Measurements from ENCODE around the gene TEX50.
"Not testable (repeated sequence)": the region's sequence is repeated elsewhere in the genome, so short reads cannot be mapped to it uniquely, and the experiment has no call there.

The TEX50 gene
- total RNA-seq, result 0 reads per million in 3 donors

DNA sequence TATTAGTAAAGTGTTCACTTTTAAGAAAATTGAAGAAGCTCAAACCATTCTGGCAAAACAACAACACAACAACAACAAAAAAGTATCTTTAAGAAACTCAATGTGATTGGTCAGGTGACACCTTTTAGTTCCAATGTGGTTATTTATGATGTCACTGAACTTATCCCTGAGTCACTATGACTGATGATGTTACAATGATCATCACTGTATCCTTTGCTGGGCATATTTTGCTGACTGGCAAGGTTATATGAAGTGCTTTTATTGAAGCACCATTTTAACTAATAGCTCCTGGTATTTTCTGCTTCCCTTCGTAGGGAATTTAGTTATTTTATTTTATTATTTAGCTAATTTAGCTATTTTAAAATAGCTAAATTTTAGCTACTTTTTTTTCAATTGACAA, at the start of gene TEX50:
Gene TEX50, plus strand, starts transcription at position 223 of the 400 bp plus-strand sequence. CDS start 184 bp downstream, outside the sequence.
- no peaks in the 10 kb centered on the region for H3K9me3 ChIP-seq (ENCODE audit: control insufficient read depth, low read length)
- no peak within 1 kb of the TSS for H3K4me3 ChIP-seq (ENCODE audit: insufficient read depth, low read depth, low read length, poor library complexity, severe bottlenecking)
- no peak within 1 kb of the TSS for H3K27ac ChIP-seq (ENCODE audit: insufficient read depth, low read length, poor library complexity, severe bottlenecking)
- DNase-seq, result no peak
- no peaks in the 10 kb centered on the region for H3K36me3 ChIP-seq (ENCODE audit: control insufficient read depth, insufficient read depth, low read length)
- no peaks in the 10 kb centered on the region for H3K27me3 ChIP-seq (replicated peaks; ENCODE audit: control insufficient read depth, insufficient read depth, low read length, poor library complexity, severe bottlenecking)
- no peaks in the 10 kb centered on the region for H3K4me1 ChIP-seq (ENCODE audit: control insufficient read depth, insufficient read depth, low read length, poor library complexity, severe bottlenecking)

DNA sequence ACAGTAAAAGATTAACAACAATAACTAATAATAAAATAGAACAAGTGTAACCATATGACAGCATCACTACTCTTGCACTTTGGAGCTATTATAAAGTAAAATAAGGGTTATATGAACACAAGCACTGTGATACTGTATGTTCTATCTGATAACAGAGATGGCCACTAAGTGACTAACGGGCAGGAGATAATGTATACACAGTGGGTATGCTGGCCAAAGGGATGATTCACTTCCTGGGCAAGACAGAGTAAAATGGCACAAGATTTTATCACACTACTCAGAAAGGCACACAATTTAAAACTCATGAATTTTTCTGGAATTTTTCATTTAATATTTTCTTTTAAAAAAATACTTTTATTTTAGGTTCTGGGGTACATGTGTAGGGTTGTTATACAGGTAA, 44.6 kb upstream of the TEX50 start:
- H3K36me3 ChIP-seq (ENCODE audit: control insufficient read depth, insufficient read depth, low read length), result no peaks in the 10 kb centered on the region
- no peak overlapping the region for H3K27ac ChIP-seq (ENCODE audit: insufficient read depth, low read length, poor library complexity, severe bottlenecking)
- H3K9me3 ChIP-seq (ENCODE audit: control insufficient read depth, low read length), result no peaks in the 10 kb centered on the region
- no peak for DNase-seq
- no peaks in the 10 kb centered on the region for H3K4me1 ChIP-seq (ENCODE audit: control insufficient read depth, insufficient read depth, low read length, poor library complexity, severe bottlenecking)
- H3K4me3 ChIP-seq (ENCODE audit: insufficient read depth, low read depth, low read length, poor library complexity, severe bottlenecking), result no peak overlapping the region
- H3K27me3 ChIP-seq (replicated peaks; ENCODE audit: control insufficient read depth, insufficient read depth, low read length, poor library complexity, severe bottlenecking), result no peaks in the 10 kb centered on the region

DNA sequence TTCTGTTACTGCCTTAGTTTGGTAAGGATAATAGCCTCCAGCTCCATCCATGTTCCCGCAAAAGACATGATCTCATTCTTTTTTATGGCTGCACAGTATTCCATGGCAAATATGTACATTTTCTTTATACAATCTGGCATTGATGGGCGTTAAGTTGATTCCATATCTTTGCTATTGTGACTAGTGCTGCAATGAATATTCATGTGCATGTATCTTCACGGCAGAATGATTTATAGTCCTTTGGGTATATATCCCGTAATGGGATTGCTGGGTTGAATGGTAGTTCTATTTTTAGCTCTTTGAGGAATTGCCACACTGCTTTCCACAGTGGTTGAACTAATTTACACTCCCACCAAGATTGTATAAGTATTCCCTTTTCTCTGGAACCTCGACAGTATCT, 44.0 kb upstream of the TEX50 start:
- not testable (repeated sequence) for DNase-seq; H3K36me3 ChIP-seq (ENCODE audit: control insufficient read depth, insufficient read depth, low read length); H3K4me1 ChIP-seq (ENCODE audit: control insufficient read depth, insufficient read depth, low read length, poor library complexity, severe bottlenecking); H3K4me3 ChIP-seq (ENCODE audit: insufficient read depth, low read depth, low read length, poor library complexity, severe bottlenecking); H3K9me3 ChIP-seq (ENCODE audit: control insufficient read depth, low read length); H3K27ac ChIP-seq (ENCODE audit: insufficient read depth, low read length, poor library complexity, severe bottlenecking); H3K27me3 ChIP-seq (replicated peaks; ENCODE audit: control insufficient read depth, insufficient read depth, low read length, poor library complexity, severe bottlenecking)

DNA sequence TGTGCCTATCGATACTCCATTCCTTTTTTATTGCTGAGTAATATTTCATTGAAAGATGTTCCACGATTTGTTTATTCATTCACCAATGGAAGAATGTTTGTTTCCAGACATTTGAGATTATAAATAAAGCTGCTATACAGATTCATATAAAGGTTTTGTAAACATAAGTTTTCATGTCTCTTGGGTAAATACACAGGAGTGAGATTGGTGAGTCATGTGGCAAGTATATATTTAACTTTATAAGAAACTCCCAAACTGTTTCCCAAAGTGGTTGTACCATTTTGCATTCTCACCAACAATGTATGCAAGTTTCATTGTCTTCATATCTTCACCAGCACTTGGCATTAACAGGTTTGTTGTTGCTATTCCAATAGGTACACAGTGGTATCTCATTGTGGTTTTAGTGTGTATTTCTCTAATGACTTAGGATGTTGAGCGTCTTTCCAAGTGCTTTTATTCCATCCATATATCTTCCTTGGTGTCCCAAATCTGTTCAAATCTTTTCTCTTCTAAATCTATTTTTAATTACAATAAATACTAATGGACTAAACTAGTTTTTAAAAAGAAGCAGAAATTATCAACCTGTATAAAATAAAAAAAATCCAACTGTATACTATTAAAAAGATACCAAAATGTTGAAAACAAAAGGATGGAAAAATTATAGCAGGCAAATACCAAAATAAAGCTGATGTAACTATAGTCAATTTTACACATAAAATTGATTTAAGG, 38.9 kb upstream of the TEX50 start:
- DNase-seq, result no peak

GRCh38 chr1:173601588-173601987, 33.5 kb upstream of the TEX50 start:
- H3K36me3 ChIP-seq (ENCODE audit: control insufficient read depth, insufficient read depth, low read length), result no peaks in the 10 kb centered on the region
- H3K4me1 ChIP-seq (ENCODE audit: control insufficient read depth, insufficient read depth, low read length, poor library complexity, severe bottlenecking), result no peaks in the 10 kb centered on the region
- DNase-seq, result no peak
- H3K9me3 ChIP-seq (ENCODE audit: control insufficient read depth, low read length), result no peaks in the 10 kb centered on the region
- H3K4me3 ChIP-seq (ENCODE audit: insufficient read depth, low read depth, low read length, poor library complexity, severe bottlenecking), result no peak overlapping the region
- no peaks in the 10 kb centered on the region for H3K27me3 ChIP-seq (replicated peaks; ENCODE audit: control insufficient read depth, insufficient read depth, low read length, poor library complexity, severe bottlenecking)
- no peak overlapping the region for H3K27ac ChIP-seq (ENCODE audit: insufficient read depth, low read length, poor library complexity, severe bottlenecking)

More for the DNA sequence above, 38.9 kb upstream of the TEX50 start:
- no peak overlapping the region for H3K4me3 ChIP-seq (ENCODE audit: insufficient read depth, low read depth, low read length, poor library complexity, severe bottlenecking)
- H3K36me3 ChIP-seq (ENCODE audit: control insufficient read depth, insufficient read depth, low read length), result no peaks in the 10 kb centered on the region
- H3K4me1 ChIP-seq (ENCODE audit: control insufficient read depth, insufficient read depth, low read length, poor library complexity, severe bottlenecking), result no peaks in the 10 kb centered on the region
- no peak overlapping the region for H3K27ac ChIP-seq (ENCODE audit: insufficient read depth, low read length, poor library complexity, severe bottlenecking)
- H3K9me3 ChIP-seq (ENCODE audit: control insufficient read depth, low read length), result no peaks in the 10 kb centered on the region
- H3K27me3 ChIP-seq (replicated peaks; ENCODE audit: control insufficient read depth, insufficient read depth, low read length, poor library complexity, severe bottlenecking), result no peaks in the 10 kb centered on the region

GRCh38 chr1:173603056-173603591, 32.0 kb upstream of the TEX50 start, which contains the start of gene SLC9C2:
TSS of gene SLC9C2 (minus strand) at chr1:173603072. CDS start at chr1:173601776, 1,296 bp downstream.
- DNase-seq, result no peak
- H3K9me3 ChIP-seq (ENCODE audit: control insufficient read depth, low read length), result no peaks in the 10 kb centered on the region
- H3K27me3 ChIP-seq (replicated peaks; ENCODE audit: control insufficient read depth, insufficient read depth, low read length, poor library complexity, severe bottlenecking), result no peaks in the 10 kb centered on the region
- H3K36me3 ChIP-seq (ENCODE audit: control insufficient read depth, insufficient read depth, low read length), result no peaks in the 10 kb centered on the region
- H3K4me3 ChIP-seq (ENCODE audit: insufficient read depth, low read depth, low read length, poor library complexity, severe bottlenecking), result no peak within 1 kb of the TSS
- H3K4me1 ChIP-seq (ENCODE audit: control insufficient read depth, insufficient read depth, low read length, poor library complexity, severe bottlenecking), result no peaks in the 10 kb centered on the region
- H3K27ac ChIP-seq (ENCODE audit: insufficient read depth, low read length, poor library complexity, severe bottlenecking), result no peak within 1 kb of the TSS

- Histone ChIP-seq H3K4me1 (ENCODE audit: control insufficient read depth, insufficient read depth, low read length, poor library complexity, severe bottlenecking) (no peaks in the 10 kb centered on the region), H3K4me3 (ENCODE audit: insufficient read depth, low read depth, low read length, poor library complexity, severe bottlenecking) (no peak overlapping the region)
- DNase-seq, result no peak
Observed at GRCh38 chr1:173608503-173609216, 26.5 kb upstream of the TEX50 start.

DNA sequence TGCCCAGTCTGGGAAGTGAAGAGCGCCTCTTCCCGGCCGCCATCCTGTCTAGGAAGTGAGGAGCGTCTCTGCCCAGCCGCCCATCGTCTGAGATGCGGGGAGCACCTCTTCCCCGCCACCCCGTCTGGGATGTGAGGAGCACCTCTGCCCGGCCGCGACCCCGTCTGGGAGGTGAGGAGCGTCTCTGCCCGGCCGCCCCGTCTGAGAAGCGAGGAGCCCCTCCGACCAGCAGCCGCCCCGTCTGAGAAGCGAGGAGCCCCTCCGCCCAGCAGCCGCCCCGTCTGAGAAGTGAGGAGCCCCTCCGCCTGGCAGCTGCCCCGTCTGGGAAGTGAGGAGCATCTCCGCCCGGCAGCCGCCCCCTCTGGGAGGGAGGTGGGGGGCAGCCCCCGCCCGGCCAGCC, 22.1 kb upstream of the TEX50 start:
- H3K9me3 ChIP-seq (ENCODE audit: control insufficient read depth, low read length); DNase-seq; H3K4me1 ChIP-seq (ENCODE audit: control insufficient read depth, insufficient read depth, low read length, poor library complexity, severe bottlenecking); H3K27ac ChIP-seq (ENCODE audit: insufficient read depth, low read length, poor library complexity, severe bottlenecking); H3K4me3 ChIP-seq (ENCODE audit: insufficient read depth, low read depth, low read length, poor library complexity, severe bottlenecking); H3K27me3 ChIP-seq (replicated peaks; ENCODE audit: control insufficient read depth, insufficient read depth, low read length, poor library complexity, severe bottlenecking); H3K36me3 ChIP-seq (ENCODE audit: control insufficient read depth, insufficient read depth, low read length): not testable (repeated sequence)

More at GRCh38 chr1:173608503-173609216, 26.5 kb upstream of the TEX50 start:
- H3K27ac ChIP-seq (ENCODE audit: insufficient read depth, low read length, poor library complexity, severe bottlenecking), result no peak overlapping the region
- H3K36me3 ChIP-seq (ENCODE audit: control insufficient read depth, insufficient read depth, low read length), result no peaks in the 10 kb centered on the region
- H3K27me3 ChIP-seq (replicated peaks; ENCODE audit: control insufficient read depth, insufficient read depth, low read length, poor library complexity, severe bottlenecking), result no peaks in the 10 kb centered on the region
- no peaks in the 10 kb centered on the region for H3K9me3 ChIP-seq (ENCODE audit: control insufficient read depth, low read length)

GRCh38 chr1:173616859-173617258, 18.3 kb upstream of the TEX50 start:
- DNase-seq, result no peak
- H3K9me3 ChIP-seq (ENCODE audit: control insufficient read depth, low read length), result no peaks in the 10 kb centered on the region
- no peaks in the 10 kb centered on the region for H3K4me1 ChIP-seq (ENCODE audit: control insufficient read depth, insufficient read depth, low read length, poor library complexity, severe bottlenecking)
- H3K27ac ChIP-seq (ENCODE audit: insufficient read depth, low read length, poor library complexity, severe bottlenecking), result no peak overlapping the region
- H3K36me3 ChIP-seq (ENCODE audit: control insufficient read depth, insufficient read depth, low read length), result no peaks in the 10 kb centered on the region
- no peaks in the 10 kb centered on the region for H3K27me3 ChIP-seq (replicated peaks; ENCODE audit: control insufficient read depth, insufficient read depth, low read length, poor library complexity, severe bottlenecking)
- no peak overlapping the region for H3K4me3 ChIP-seq (ENCODE audit: insufficient read depth, low read depth, low read length, poor library complexity, severe bottlenecking)

DNA sequence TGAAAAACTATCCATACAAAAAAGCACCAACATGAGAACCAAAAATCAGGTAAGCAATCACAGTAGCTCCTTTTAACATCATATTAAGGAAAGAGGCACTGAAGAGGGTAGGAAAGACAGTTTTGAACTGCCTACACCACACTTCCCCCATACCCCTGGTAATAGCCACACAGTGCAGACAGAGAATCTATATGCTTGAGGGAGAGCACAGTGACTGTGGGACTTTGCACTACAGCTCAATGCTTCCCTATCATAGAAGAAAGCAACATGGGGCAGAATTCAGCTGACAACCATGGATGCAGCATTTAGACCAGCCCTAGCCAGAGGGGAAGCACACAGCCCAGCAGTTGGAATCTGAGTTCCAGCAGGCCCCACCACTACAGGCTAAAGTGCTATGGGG, 7.9 kb upstream of the TEX50 start:
- DNase-seq, result no peak
- Histone ChIP-seq H3K27ac (ENCODE audit: insufficient read depth, low read length, poor library complexity, severe bottlenecking) (no peak overlapping the region), H3K36me3 (ENCODE audit: control insufficient read depth, insufficient read depth, low read length) (no peaks in the 10 kb centered on the region), H3K4me1 (ENCODE audit: control insufficient read depth, insufficient read depth, low read length, poor library complexity, severe bottlenecking) (no peaks in the 10 kb centered on the region), H3K27me3 (replicated peaks; ENCODE audit: control insufficient read depth, insufficient read depth, low read length, poor library complexity, severe bottlenecking) (no peaks in the 10 kb centered on the region), H3K4me3 (ENCODE audit: insufficient read depth, low read depth, low read length, poor library complexity, severe bottlenecking) (no peak overlapping the region), H3K9me3 (ENCODE audit: control insufficient read depth, low read length) (no peaks in the 10 kb centered on the region)
